Measurements from ENCODE around the gene DPM3.
A peak's percentile ranks its signal among the peaks of the same experiment; 100 is the strongest.

Gene DPM3

DNA sequence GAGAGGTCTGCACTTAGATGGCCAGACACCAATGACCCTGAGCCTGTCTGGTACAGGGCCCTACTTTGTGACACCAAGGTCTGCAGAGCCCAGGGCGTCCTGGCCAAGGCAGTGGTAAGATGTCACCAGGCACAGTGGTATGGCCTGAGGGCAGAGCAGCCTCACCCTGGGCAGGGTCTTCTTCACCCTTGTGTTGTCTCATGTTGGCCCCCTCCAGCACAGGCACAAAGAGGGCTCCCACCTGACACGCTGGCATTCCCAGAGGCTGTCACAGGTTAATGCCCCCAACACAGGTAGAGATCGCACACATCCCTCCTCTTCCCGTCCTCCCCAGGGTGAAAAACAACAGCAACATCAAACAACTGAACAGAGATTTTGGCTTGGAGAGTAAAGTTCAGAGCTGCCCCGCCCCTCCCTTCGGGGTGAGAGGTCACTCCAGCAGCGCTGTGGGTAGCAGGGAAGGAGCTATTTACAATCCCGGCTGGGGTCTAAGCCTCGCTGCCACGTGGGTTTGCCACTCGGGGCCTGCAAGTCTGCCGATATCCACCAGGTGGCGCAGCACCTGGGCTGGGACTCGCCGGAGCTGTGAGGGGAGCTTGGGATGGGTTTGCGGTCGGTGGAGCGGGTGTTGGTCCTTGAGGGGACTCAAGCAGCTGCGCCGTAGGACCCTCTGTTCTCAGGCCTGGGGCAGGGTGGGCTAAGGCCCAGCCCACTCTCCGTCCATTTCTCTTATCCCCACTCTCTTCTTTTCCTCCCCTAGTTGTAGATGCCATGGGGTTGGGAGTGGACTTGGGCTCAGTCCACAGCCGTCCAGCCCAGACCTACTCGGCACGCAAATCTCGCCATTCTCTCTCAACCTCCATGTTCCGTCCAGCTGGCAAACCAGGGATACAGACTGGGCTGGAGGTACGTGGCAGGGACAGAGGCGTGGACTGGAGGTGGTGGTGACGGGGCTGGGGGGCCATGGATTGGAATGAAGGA is 49.0 kb downstream of the DPM3 start:
- DNase-seq (ENCODE audit: extremely low spot score): peak; percentile 84
- CTCF ChIA-PET: interaction anchor here (0.7 to 6.8 kb wide), 46 partner anchors 9 to 525 kb away, joined by 3 to 184 read pairs (median 6); partner anchors contain the start of genes CHRNB2, DCST1, DCST2 and EFNA4
- POLR2A ChIA-PET: interaction anchor here (0.5 to 1.5 kb wide), 3 partner anchors 71 to 82 kb away, joined by 4 to 7 read pairs (median 5); partner anchors contain the start of genes KRTCAP2 and TRIM46
- TF ChIP-seq, protein P1, sequence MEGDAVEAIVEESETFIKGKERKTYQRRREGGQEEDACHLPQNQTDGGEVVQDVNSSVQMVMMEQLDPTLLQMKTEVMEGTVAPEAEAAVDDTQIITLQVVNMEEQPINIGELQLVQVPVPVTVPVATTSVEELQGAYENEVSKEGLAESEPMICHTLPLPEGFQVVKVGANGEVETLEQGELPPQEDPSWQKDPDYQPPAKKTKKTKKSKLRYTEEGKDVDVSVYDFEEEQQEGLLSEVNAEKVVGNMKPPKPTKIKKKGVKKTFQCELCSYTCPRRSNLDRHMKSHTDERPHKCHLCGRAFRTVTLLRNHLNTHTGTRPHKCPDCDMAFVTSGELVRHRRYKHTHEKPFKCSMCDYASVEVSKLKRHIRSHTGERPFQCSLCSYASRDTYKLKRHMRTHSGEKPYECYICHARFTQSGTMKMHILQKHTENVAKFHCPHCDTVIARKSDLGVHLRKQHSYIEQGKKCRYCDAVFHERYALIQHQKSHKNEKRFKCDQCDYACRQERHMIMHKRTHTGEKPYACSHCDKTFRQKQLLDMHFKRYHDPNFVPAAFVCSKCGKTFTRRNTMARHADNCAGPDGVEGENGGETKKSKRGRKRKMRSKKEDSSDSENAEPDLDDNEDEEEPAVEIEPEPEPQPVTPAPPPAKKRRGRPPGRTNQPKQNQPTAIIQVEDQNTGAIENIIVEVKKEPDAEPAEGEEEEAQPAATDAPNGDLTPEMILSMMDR (IDR thresholded peaks at IDR 0.05; ENCODE audit: control extremely low read depth, extremely low read depth, low read depth, missing control alignments): peak; percentile 95

All from GM10248 (cell line).